Camera-type eye (tissue), 1 donor: ENCODE measurements around the gene KNSTRN. TPM values are rescaled to one million over a fixed set of nuclear protein-coding genes. Genes with fewer than 3 reads are reported as not detected.

Experiments
- total RNA-seq: library from RNA; depleted of rRNA; stranded (reverse); fragments of >200 nt; gene quantifications from one replicate; pipeline ENCODE4 v1.2.3, GENCODE V29; 2014

Gene KNSTRN
- 26.5 TPM for total RNA-seq

DNA sequence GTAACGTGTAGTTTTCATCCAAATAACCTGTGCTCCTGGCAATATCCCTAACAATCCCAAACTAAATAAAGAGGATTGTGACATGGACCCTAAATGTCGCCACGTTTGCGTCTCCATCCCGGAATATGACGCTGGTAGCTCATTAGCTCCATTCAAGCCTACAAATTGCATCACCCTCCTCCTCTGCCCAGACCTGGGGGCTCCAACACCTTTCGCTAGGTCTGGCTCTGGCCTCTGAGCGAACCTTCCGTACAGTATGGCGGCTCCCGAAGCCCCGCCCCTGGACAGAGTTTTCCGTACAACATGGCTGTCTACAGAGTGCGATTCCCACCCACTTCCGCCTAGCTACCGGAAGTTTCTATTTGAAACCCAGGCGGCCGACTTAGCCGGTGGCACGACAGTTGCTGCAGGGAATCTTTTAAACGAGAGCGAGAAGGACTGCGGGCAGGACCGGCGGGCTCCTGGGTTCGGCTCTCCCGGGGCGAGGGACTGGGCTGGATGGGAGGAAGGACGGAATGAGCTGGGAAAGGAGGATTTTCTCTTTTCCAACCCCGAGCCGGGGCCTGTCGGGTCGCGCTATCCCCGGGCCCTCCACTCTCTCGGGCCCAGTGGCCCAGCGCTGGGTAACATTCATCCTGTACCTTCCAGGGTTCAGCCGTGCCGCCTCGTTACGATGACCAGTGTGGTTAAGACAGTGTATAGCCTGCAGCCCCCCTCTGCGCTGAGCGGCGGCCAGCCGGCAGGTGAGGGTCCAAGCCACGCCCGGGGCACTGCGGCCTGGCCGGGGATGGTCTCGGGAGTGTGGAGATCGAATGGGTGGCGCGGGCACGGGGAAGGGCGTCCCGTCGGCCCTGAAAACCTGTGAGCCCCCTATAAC lies at the start of gene KNSTRN:
KNSTRN (plus strand) TSS at position 142 of the 877 bp plus-strand sequence; CDS start at position 257, 115 bp downstream.

DNA sequence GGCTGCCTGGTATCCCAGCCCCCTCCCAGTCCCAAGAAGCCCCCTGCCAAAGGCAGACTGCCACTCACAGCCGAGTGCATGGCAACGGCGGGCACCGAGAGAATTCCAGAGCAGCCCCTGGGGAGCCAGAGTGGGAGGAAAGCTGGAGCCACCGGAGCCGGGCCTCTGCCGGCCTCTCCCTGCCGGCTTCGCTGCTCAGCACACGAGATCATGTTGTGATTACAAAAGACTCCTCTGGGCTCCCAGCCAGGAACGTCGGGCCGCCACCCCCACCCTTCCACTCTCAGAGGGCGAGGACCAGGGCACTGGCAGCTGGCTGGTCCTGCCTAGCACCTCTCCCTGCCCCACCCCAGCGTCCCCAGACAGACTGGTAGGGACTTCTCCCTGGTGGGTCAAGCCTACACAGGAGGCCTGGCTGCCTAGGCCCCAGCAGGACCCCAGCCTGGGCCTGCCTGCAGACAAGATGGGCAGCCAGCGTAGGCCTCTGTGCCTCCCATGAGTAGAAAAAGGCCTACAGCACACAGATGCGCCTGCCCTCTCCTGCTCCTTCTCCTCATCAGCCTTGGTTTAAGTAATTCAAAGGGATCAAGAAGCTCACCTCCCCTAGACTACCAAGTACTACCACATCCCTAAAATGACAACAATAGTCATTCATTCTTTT lies 41.7 kb upstream of the KNSTRN start, which contains the start of gene CCDC9B:
CCDC9B (minus strand) TSS at position 200 of the 661 bp plus-strand sequence; CDS start at position 80, 120 bp downstream.

DNA sequence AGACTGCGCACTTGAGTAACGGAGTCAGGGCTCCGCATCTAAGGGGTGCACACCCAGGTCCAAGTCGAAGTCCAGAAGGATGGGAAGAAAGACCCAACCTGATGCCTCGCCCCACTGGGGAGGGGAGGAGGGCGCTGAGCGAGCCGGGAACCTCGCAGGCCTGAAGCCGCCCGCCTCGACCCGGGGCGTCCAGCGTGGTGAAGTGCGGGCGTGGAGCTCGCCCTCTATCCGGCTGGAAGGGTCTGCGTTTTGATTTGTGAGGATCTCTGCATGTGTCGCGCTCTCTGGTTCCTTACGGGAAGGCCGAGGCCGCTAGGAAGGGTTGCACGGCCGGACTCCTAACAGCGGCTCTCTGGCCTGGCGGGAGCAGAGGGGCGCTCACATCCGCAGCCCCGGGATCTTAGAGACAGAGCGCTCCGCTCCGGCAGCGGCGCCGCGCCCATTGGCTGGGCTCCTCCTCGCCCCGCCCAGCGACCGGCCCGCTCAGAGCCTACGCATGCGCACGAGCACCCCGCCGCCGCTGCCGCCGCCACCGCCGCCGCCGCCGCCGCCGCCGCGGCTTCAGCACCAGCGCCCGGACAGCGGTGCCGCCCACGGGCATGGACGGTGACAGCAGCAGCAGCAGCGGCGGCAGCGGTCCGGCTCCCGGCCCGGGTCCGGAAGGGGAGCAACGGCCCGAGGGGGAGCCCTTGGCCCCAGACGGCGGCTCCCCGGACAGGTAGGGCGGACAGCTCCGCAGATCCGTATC lies 24.6 kb upstream of the KNSTRN start, which contains the start of gene DISP2:
DISP2 (plus strand) TSS at position 497 of the 748 bp plus-strand sequence; CDS start at position 600, 103 bp downstream.

DNA sequence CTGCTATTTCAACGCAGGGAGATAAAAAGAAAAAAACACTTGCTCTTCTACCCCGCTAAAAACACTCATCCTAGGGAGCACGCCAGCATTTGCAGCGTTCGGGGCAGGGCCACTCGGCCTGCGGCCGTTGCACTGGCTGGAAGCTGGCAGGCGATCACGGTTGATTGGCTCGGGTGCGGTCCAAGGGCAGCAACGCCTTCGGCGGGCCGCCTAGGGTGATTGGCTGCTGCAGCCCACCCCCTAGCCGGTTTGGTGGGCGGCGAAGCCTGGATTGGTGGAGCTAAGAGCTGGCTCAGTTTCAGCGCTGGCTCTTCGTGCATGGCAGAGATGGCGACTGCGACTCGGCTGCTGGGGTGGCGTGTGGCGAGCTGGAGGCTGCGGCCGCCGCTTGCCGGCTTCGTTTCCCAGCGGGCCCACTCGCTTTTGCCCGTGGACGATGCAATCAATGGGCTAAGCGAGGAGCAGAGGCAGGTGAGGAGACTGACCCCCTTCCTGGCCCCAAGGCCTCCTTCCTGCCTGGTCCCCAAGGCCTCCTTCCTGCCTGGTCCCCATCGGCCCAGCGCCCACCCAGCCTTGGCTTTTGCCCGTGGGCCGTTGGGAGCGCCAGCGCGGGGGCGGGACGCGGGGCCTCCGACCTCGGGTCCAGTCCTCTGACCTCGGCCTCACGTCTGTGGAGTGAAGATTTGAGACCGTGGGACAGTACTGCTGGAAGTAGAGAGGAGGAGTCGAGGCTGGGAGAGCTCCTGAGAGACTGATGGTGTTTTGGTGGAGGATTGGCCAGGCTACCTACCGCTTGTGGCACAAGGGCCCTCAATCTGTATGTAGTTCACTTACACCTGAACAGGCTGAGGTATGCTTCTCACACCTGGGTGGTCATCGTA lies 23.2 kb downstream of the KNSTRN start, which contains the start of gene IVD:
IVD (plus strand) TSS at position 295 of the 881 bp plus-strand sequence; CDS start at position 328, 33 bp downstream.

DNA sequence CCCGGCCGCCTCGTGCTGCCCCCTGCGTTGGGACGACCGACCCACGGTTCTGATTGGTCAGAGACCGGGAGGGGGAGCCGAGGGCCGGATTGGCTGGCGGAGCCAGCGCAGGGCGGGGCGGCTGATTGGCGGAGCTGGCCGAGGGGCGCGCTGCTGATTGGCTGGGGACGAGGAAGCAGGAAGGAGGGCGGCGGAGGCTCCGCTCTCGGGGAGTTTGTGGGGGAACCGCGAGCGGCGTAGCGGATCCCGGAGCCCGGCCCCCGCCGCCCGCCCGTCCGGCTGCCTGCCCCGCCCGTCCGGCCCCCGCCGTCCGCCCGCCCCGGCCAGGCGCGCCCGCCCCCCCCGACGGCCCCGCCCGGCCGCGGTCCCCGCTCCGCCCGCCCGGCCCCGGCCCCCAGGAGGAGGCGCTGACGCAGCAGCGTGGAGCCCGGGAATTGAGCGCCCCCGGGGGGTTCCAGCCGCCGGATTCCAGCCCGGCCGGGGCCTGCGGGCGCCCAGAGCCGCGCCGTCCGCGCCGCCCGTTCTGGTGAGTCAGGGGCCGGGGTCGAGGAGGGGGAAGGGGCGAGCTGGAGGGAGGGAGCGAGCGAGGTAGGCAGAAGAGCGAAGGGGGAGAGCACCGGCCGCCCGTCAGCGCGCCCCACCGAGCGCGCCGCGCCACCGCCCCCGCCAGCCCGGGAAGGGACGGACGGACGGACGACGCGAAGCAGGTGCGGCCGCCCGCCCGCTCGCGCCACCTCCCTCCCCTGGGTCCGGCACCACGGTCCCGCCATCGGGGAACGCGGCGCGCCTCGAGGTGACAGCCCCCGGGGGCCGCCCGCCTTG lies 58.4 kb downstream of the KNSTRN start, which contains the start of gene BAHD1:
BAHD1 (plus strand) TSS at position 211 of the 822 bp plus-strand sequence. CDS start 17,512 bp downstream, outside the sequence.

Other genes with a start within 250 kb of the KNSTRN start
- gene BUB1B, start 221.7 kb upstream of the KNSTRN start, total RNA-seq, result 14.3 TPM
- gene PAK6, start 143.7 kb upstream of the KNSTRN start, total RNA-seq, result 5.4 TPM
- not detected for gene ANKRD63, start 99.7 kb upstream of the KNSTRN start, total RNA-seq
- 9.7 TPM for gene PLCB2, start 74.8 kb upstream of the KNSTRN start, total RNA-seq
- gene INAFM2, start 59.0 kb upstream of the KNSTRN start, total RNA-seq, result 14.6 TPM
- 8.4 TPM for gene CCDC9B, start 41.8 kb upstream of the KNSTRN start, total RNA-seq
- gene PHGR1, start 31.7 kb upstream of the KNSTRN start, total RNA-seq, result not detected
- 3.3 TPM for gene DISP2, start 24.5 kb upstream of the KNSTRN start, total RNA-seq
- gene IVD, start 23.1 kb downstream of the KNSTRN start, total RNA-seq, result 80.4 TPM
- 12.9 TPM for gene BAHD1, start 58.2 kb downstream of the KNSTRN start, total RNA-seq
- 18.8 TPM for gene CHST14, start 88.3 kb downstream of the KNSTRN start, total RNA-seq
- 25.8 TPM for gene CCDC32, start 182.3 kb downstream of the KNSTRN start, total RNA-seq
- gene RPUSD2, start 186.6 kb downstream of the KNSTRN start, total RNA-seq, result 7.3 TPM
- gene KNL1, start 211.5 kb downstream of the KNSTRN start, total RNA-seq, result 14.2 TPM